ENCODE measurements around the gene ARHGAP27.

GRCh38 chr17:45372325-45372869 is 60.3 kb downstream of the ARHGAP27 start:
- TF ChIP-seq CTCF (IDR thresholded peaks at IDR 0.05): no peak
- TF ChIP-seq HMGXB4 (CRISPR knock-in tag; IDR thresholded peaks at IDR 0.05): no peak
- TF ChIP-seq CREB1 (CRISPR knock-in tag; IDR thresholded peaks at IDR 0.05): no peak
- TF ChIP-seq FOXP1 (CRISPR knock-in tag; IDR thresholded peaks at IDR 0.05; ENCODE audit: borderline replicate concordance): no peak
- TF ChIP-seq ZBTB21 (CRISPR knock-in tag; IDR thresholded peaks at IDR 0.05; ENCODE audit: borderline replicate concordance): no peak
- TF ChIP-seq RELA (CRISPR knock-in tag; IDR thresholded peaks at IDR 0.05; ENCODE audit: borderline replicate concordance): no peak

Data from WTC11 (cell line).